Thyroid gland (tissue), 4 donors: ENCODE measurements around the gene CMC4. TPM values are rescaled to one million over a fixed set of nuclear protein-coding genes. Genes with fewer than 3 reads are reported as not detected.
A peak's percentile ranks its signal among the peaks of the same experiment; 100 is the strongest.

Experiments used
- DNase-seq, 2 donors: peaks; one replicate each; pipeline ENCODE4 v3.0.0-alpha.2; 2019
- H3K27ac ChIP-seq, 3 donors: fragments of 200-600 bp; sonication (generic); 1 replicate in 2 of 3; 2 replicates in 1 of 3; pipeline ENCODE4 v1.5.1; 2016 to 2019; ENCODE audit warnings: mild to moderate bottlenecking in 1 of 3, moderate library complexity in 1 of 3
- H3K27me3 ChIP-seq: fragments of 200-600 bp; sonication (generic); one replicate; pipeline ENCODE4 v1.5.1; 2019
- H3K36me3 ChIP-seq, 2 donors: fragments of 200-600 bp; sonication (generic); one replicate each; pipeline ENCODE4 v1.5.1; 2016 to 2019
- H3K4me1 ChIP-seq, 2 donors: fragments of 200-600 bp; sonication (generic); one replicate each; pipeline ENCODE4 v1.5.1; 2017 to 2019
- H3K4me3 ChIP-seq, 3 donors: fragments of 200-600 bp; sonication (generic); replicated peaks in 1 of 3; 1 replicate in 2 of 3; 2 replicates in 1 of 3; pipeline ENCODE4 v1.5.1; 2016; ENCODE audit warnings: mild to moderate bottlenecking in 1 of 3
- H3K9me3 ChIP-seq: fragments of 200-600 bp; sonication (generic); one replicate; pipeline ENCODE4 v1.5.1; 2017
- CTCF ChIP-seq, 6 experiments: fragments of 200-600 bp in 3 of 6; fragments of 450-650 bp in 3 of 6; sonication (generic) in 3 of 6; IDR thresholded peaks; one replicate each; pipeline ENCODE4 v1.5.1; 2016 to 2019; ENCODE audit warnings: antibody characterized with exemption in 6 of 6, mild to moderate bottlenecking in 2 of 6, inconsistent platforms in 1 of 6, moderate library complexity in 1 of 6
- POLR2A ChIP-seq, 2 donors: fragments of 450-650 bp; IDR thresholded peaks; one replicate each; pipeline ENCODE4 v1.6.1; 2017; ENCODE audit warnings: antibody characterized with exemption in 2 of 2, mild to moderate bottlenecking in 2 of 2, moderate library complexity in 1 of 2
- WGBS, 2 donors: methylation state at CpG; one replicate each; pipeline ENCODE4 v1.1.5; 2017; 5-methylcytosine and 5-hydroxymethylcytosine counted together
- intact Hi-C: fragments of 100-400 bp; cut with DNase I; formaldehyde crosslinking; loops from one replicate; pipeline ENCODE4 v1.15.1; 2023
- total RNA-seq, 4 donors: library from RNA; depleted of rRNA; stranded (reverse); fragments of >200 nt; gene quantifications; one replicate each; pipeline ENCODE4 v1.2.3, GENCODE V29; 2016

Gene CMC4
- total RNA-seq, 4 donors from 2014 or later = 10.5 to 29.5 (median 21.8) TPM

GRCh38 chrX:155105919-155106318 lies 35.0 kb upstream of the CMC4 start:
- 98 to 99% methylated on average over 2 of the region's 2 CpGs for WGBS, 2 donors
- TF ChIP-seq CTCF (IDR thresholded peaks at IDR 0.05) (no peak), POLR2A (IDR thresholded peaks at IDR 0.05) (no peak)

GRCh38 chrX:155094468-155095061 lies 23.6 kb upstream of the CMC4 start:
- intact Hi-C loops = no loop called here
- 48 to 61% methylated on average over 4 of the region's 4 CpGs for WGBS, 2 donors

More at GRCh38 chrX:155105919-155106318, 35.0 kb upstream of the CMC4 start:
- no peaks in the 10 kb centered on the region for H3K4me1 ChIP-seq
- H3K4me3 ChIP-seq = no peak overlapping the region
- no peak for DNase-seq
- no peaks in the 10 kb centered on the region for H3K27me3 ChIP-seq
- no peaks in the 10 kb centered on the region for H3K36me3 ChIP-seq
- intact Hi-C loops = no loop called here
- no peaks in the 10 kb centered on the region for H3K9me3 ChIP-seq
- H3K27ac ChIP-seq = no peak overlapping the region

GRCh38 chrX:155086961-155087735 lies 16.2 kb upstream of the CMC4 start:
- WGBS, 2 donors = 95% methylated on average over 19 to 26 of the region's 26 CpGs
- TF ChIP-seq CTCF (IDR thresholded peaks at IDR 0.05) = no peak
- no peak for TF ChIP-seq POLR2A (IDR thresholded peaks at IDR 0.05)
- no peaks in the 10 kb centered on the region for H3K36me3 ChIP-seq
- no peak overlapping the region for H3K4me3 ChIP-seq
- H3K4me1 ChIP-seq = no peaks in the 10 kb centered on the region
- intact Hi-C loops = no loop called here
- no peak for DNase-seq
- H3K9me3 ChIP-seq = no peaks in the 10 kb centered on the region
- H3K27me3 ChIP-seq = no peaks in the 10 kb centered on the region
- H3K27ac ChIP-seq = no peak overlapping the region

More at GRCh38 chrX:155094468-155095061, 23.6 kb upstream of the CMC4 start:
- DNase-seq = peak in 1 of 2 donors; percentile 9
- Histone ChIP-seq H3K4me1 (no peaks in the 10 kb centered on the region), H3K36me3 (no peaks in the 10 kb centered on the region), H3K27me3 (no peaks in the 10 kb centered on the region), H3K27ac (no peak overlapping the region), H3K9me3 (no peaks in the 10 kb centered on the region), H3K4me3 (no peak overlapping the region)
- TF ChIP-seq POLR2A (IDR thresholded peaks at IDR 0.05) (no peak), CTCF (IDR thresholded peaks at IDR 0.05) (peak; percentile 14 to 49 (median 38))

GRCh38 chrX:155086202-155086840 lies 15.4 kb upstream of the CMC4 start:
- no peaks in the 10 kb centered on the region for H3K9me3 ChIP-seq
- no peak overlapping the region for H3K4me3 ChIP-seq
- DNase-seq = peak; percentile 12 to 30
- no peak overlapping the region for H3K27ac ChIP-seq
- no peaks in the 10 kb centered on the region for H3K36me3 ChIP-seq
- H3K27me3 ChIP-seq = no peaks in the 10 kb centered on the region
- intact Hi-C loops = no loop called here
- 83 to 84% methylated on average over 22 to 23 of the region's 24 CpGs for WGBS, 2 donors
- H3K4me1 ChIP-seq = no peaks in the 10 kb centered on the region
- peak in 3 of 6 experiments; percentile 10 to 42 (median 40) for TF ChIP-seq CTCF (IDR thresholded peaks at IDR 0.05)
- TF ChIP-seq POLR2A (IDR thresholded peaks at IDR 0.05) = no peak
